Astrocyte (in vitro differentiated cells and primary cell): ENCODE measurements around the gene EPB41L4B.

Experiments
- CTCF ChIP-seq: IDR thresholded peaks from 2 replicates; pipeline ENCODE4 v1.5.1; 2011; ENCODE audit warnings: low read depth, mild to moderate bottlenecking, inconsistent platforms, low read length, moderate library complexity; ENCODE audit not compliant: insufficient read depth
- EZH2 ChIP-seq: IDR thresholded peaks from 2 replicates; pipeline ENCODE4 v1.6.1; 2012; ENCODE audit warnings: mild to moderate bottlenecking, low read length, inconsistent platforms; ENCODE audit not compliant: insufficient read depth

GRCh38 chr9:109256336-109256735 lies 64.5 kb downstream of the EPB41L4B start:
- TF ChIP-seq CTCF (no peak), EZH2 (no peak)
